Esophagus squamous epithelium (tissue), 4 donors: ENCODE data around the gene CACNA1D.

ENCODE experiments used
- CTCF ChIP-seq, 6 experiments: fragments of 450-650 bp in 4 of 6; fragments of 200-600 bp in 2 of 6; sonication (generic) in 2 of 6; IDR thresholded peaks; one replicate each; pipeline ENCODE4 v1.5.1; 2016 to 2019; ENCODE audit warnings: antibody characterized with exemption in 6 of 6, mild to moderate bottlenecking in 4 of 6, moderate library complexity in 4 of 6
- POLR2A ChIP-seq, 4 donors: fragments of 450-650 bp; IDR thresholded peaks; one replicate each; pipeline ENCODE4 v1.6.1; 2017; ENCODE audit warnings: antibody characterized with exemption in 4 of 4, mild to moderate bottlenecking in 4 of 4, moderate library complexity in 3 of 4

- TF ChIP-seq CTCF (IDR thresholded peaks at IDR 0.05) (no peak), POLR2A (IDR thresholded peaks at IDR 0.05) (no peak)
Measured at GRCh38 chr3:53808496-53808895, 314.1 kb downstream of the CACNA1D start.
